ENCODE measurements around the gene FOXN3.

GRCh38 chr14:89424241-89424640 lies 7.2 kb upstream of the FOXN3 start:
- no peak for TF ChIP-seq ZNF274 (IDR thresholded peaks at IDR 0.05; ENCODE audit: low read depth, low read length)
- TF ChIP-seq YY1 (IDR thresholded peaks at IDR 0.05; ENCODE audit: insufficient read depth, insufficient read length) = no peak

All from NT2/D1 (cell line).